Left ventricle myocardium inferior (tissue), 1 donor: Measurements from ENCODE around the gene GGACT. TPM values are rescaled to one million over a fixed set of nuclear protein-coding genes. Genes with fewer than 3 reads are reported as not detected.

Source experiments
- DNase-seq: peaks from one replicate; pipeline ENCODE4 v3.0.0-alpha.2; 2020
- H3K27ac ChIP-seq: fragments of 200-600 bp; replicated peaks from 2 replicates; pipeline ENCODE4 v1.8.0; 2021
- H3K27me3 ChIP-seq: fragments of 200-600 bp; 2 replicates; pipeline ENCODE4 v1.8.0; 2021; ENCODE audit warnings: low read depth
- H3K36me3 ChIP-seq: fragments of 200-600 bp; 2 replicates; pipeline ENCODE4 v1.8.0; 2021
- H3K4me1 ChIP-seq: fragments of 200-600 bp; 2 replicates; pipeline ENCODE4 v1.8.0; 2021
- H3K4me3 ChIP-seq: fragments of 200-600 bp; 2 replicates; pipeline ENCODE4 v1.8.0; 2021; ENCODE audit warnings: mild to moderate bottlenecking, moderate library complexity
- H3K9me3 ChIP-seq: fragments of 200-600 bp; replicated peaks from 2 replicates; pipeline ENCODE4 v1.8.0; 2021
- CTCF ChIP-seq: fragments of 200-600 bp; IDR thresholded peaks from 2 replicates; pipeline ENCODE4 v1.8.0; 2021; ENCODE audit warnings: antibody characterized with exemption, mild to moderate bottlenecking, borderline replicate concordance
- intact Hi-C: fragments of 100-400 bp; cut with micrococcal nuclease; formaldehyde crosslinking; loops from one replicate; pipeline ENCODE4 v1.11.0; 2022
- total RNA-seq: library from RNA; stranded (reverse); fragmentation: NEBNext Ultra II Directional; extraction: Animal tissue kit (Norgen Biotek cat#: 25700); gene quantifications from one replicate; pipeline ENCODE4 v1.2.1, GENCODE V29; 2021
- donor health status: DM: no; HTN: yes; CAD: no; lungs with severe emphysema.

GGACT gene
- total RNA-seq, 1 donor from 2014 or later: 1.8 TPM

DNA sequence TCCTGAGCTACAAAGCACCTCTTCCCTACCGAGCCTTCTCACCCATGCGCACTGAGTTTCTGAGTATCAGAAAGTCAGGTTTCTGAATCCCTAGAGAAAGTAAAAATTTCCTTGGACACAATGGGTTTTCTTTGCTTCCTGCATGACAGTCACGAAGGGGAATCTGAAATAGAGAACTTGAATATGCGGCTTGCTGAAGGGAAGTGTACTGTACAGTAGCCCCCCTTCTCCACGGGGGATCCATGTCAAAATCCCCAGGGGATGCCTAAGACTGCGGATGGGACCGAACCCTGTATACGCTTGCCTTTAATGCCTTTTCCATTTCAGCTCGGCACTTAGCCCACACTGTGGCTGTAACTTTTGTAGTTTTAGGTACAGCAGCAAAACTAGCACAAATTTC is 107.9 kb downstream of the GGACT start:
- Histone ChIP-seq H3K4me1 (peaks cover 18% of the 10 kb centered on the region), H3K9me3 (no peaks in the 10 kb centered on the region), H3K4me3 (no peak overlapping the region), H3K27ac (no peak overlapping the region), H3K36me3 (peaks cover 3% of the 10 kb centered on the region), H3K27me3 (no peaks in the 10 kb centered on the region)
- DNase-seq: no peak
- intact Hi-C loops: no loop called here
- TF ChIP-seq CTCF: no peak

Other genes with a start within 250 kb of the GGACT start
- gene TMTC4, start 86.0 kb upstream of the GGACT start, total RNA-seq: 6.2 TPM